IMR-90 (cell line): ENCODE measurements around the gene DPF3. TPM values are rescaled to one million over a fixed set of nuclear protein-coding genes. Genes with fewer than 3 reads are reported as not detected.
A peak's percentile ranks its signal among the peaks of the same experiment; 100 is the strongest.

Experiments used
- ATAC-seq: fragments of 200-7000 bp; cut with Tn5 transposase; 2 replicates; pipeline ENCODE4 v1.9.1; 2020; ENCODE audit warnings: low read depth, mild to moderate bottlenecking, moderate library complexity
- BruUV-seq: library from RNA; stranded (reverse); fragments of 400-500 nt; replicated peaks from 2 replicates; lab custom pipeline; 2021; lab: Mats Ljungman, UMichigan
- CTCF ChIA-PET: fragments of 300-600 bp; formaldehyde crosslinking; extraction: SDS; loops from one replicate; lab custom pipeline; 2021; ENCODE audit warnings: antibody characterized with exemption; lab: Yijun Ruan, JAX
- POLR2A ChIA-PET: fragments of 300-600 bp; sonication (Branson Sonifier 250); formaldehyde crosslinking; loops from one replicate; lab custom pipeline; 2022; ENCODE audit warnings: antibody characterized with exemption; ENCODE audit not compliant: unreplicated experiment; lab: Charles Lee
- DNase-seq: peaks from one replicate; pipeline ENCODE4 v3.0.0; 2013
- H2AFZ ChIP-seq: replicated peaks from 2 replicates; pipeline ENCODE3; 2013; ENCODE audit warnings: low read length, mild to moderate bottlenecking; ENCODE audit not compliant: poor library complexity
- H2AK5ac ChIP-seq: 2 replicates; pipeline ENCODE4 v1.6.1; 2013; ENCODE audit warnings: low read depth, low read length, inconsistent platforms
- H2AK9ac ChIP-seq: replicated peaks from 2 replicates; pipeline ENCODE3; 2013; ENCODE audit warnings: mild to moderate bottlenecking, low read depth, low read length, moderate library complexity; ENCODE audit not compliant: poor library complexity
- H2BK120ac ChIP-seq: 2 replicates; pipeline ENCODE4 v1.6.1; 2013; ENCODE audit warnings: low read depth, low read length, inconsistent platforms
- H2BK15ac ChIP-seq: 3 replicates; pipeline ENCODE4 v1.6.1; 2013; ENCODE audit warnings: low read depth, low read length, inconsistent platforms
- H2BK20ac ChIP-seq: 2 replicates; pipeline ENCODE4 v1.6.1; 2013; ENCODE audit warnings: low read depth, mild to moderate bottlenecking, inconsistent platforms, low read length, moderate library complexity
- H2BK5ac ChIP-seq: 2 replicates; pipeline ENCODE4 v1.6.1; 2013; ENCODE audit warnings: mild to moderate bottlenecking, low read depth, low read length, inconsistent platforms; ENCODE audit not compliant: poor library complexity, severe bottlenecking
- H3K14ac ChIP-seq: replicated peaks from 2 replicates; pipeline ENCODE4 v1.6.1; 2013; ENCODE audit warnings: low read depth, low read length, inconsistent platforms
- H3K18ac ChIP-seq: 2 replicates; pipeline ENCODE4 v1.6.1; 2013; ENCODE audit warnings: low read depth, low read length, control low read depth
- H3K23ac ChIP-seq: 2 replicates; pipeline ENCODE4 v1.6.1; 2013; ENCODE audit warnings: low read depth, low read length, inconsistent platforms
- H3K27ac ChIP-seq: 2 replicates; pipeline ENCODE4 v1.5.1; 2013; ENCODE audit warnings: mild to moderate bottlenecking, control low read depth, low read length; ENCODE audit not compliant: insufficient read depth
- H3K27me3 ChIP-seq: 2 replicates; pipeline ENCODE4 v1.6.1; 2013; ENCODE audit warnings: low read length; ENCODE audit not compliant: control insufficient read depth, insufficient read depth
- H3K36me3 ChIP-seq: 2 replicates; pipeline ENCODE4 v1.6.1; 2013; ENCODE audit warnings: low read length, mixed read lengths; ENCODE audit not compliant: control insufficient read depth, insufficient read depth
- H3K4ac ChIP-seq: 2 replicates; pipeline ENCODE4 v1.6.1; 2013; ENCODE audit warnings: low read depth, low read length, inconsistent platforms
- H3K4me1 ChIP-seq: 2 replicates; pipeline ENCODE4 v1.6.1; 2013; ENCODE audit warnings: low read length, mixed read lengths; ENCODE audit not compliant: control insufficient read depth, insufficient read depth
- H3K4me2 ChIP-seq: 2 replicates; pipeline ENCODE4 v1.6.1; 2013; ENCODE audit warnings: low read depth, mild to moderate bottlenecking, control low read depth, low read length, moderate library complexity
- H3K4me3 ChIP-seq: 2 replicates; pipeline ENCODE4 v1.5.1; 2013; ENCODE audit warnings: low read depth, mild to moderate bottlenecking, control low read depth, low read length, moderate library complexity; ENCODE audit not compliant: insufficient read depth
- H3K56ac ChIP-seq: 2 replicates; pipeline ENCODE4 v1.6.1; 2013; ENCODE audit warnings: low read length, inconsistent platforms; ENCODE audit not compliant: insufficient read depth; ENCODE audit errors: extremely low read depth
- H3K79me1 ChIP-seq, 2 experiments: 2 replicates each; pipeline ENCODE4 v1.6.1; 2013; ENCODE audit warnings: low read length in 2 of 2, inconsistent platforms in 1 of 2, low read depth in 1 of 2
- H3K9ac ChIP-seq: 2 replicates; pipeline ENCODE4 v1.6.1; 2013; ENCODE audit warnings: low read depth, low read length, control low read depth
- H3K9me1 ChIP-seq: 2 replicates; pipeline ENCODE4 v1.6.1; 2013; ENCODE audit warnings: low read length, inconsistent platforms; ENCODE audit not compliant: insufficient read depth
- H3K9me3 ChIP-seq: 2 replicates; pipeline ENCODE4 v1.6.1; 2013; ENCODE audit warnings: low read length; ENCODE audit not compliant: control insufficient read depth, insufficient read depth
- H4K20me1 ChIP-seq: 2 replicates; pipeline ENCODE4 v1.6.1; 2013; ENCODE audit warnings: low read length, inconsistent platforms; ENCODE audit not compliant: insufficient read depth
- H4K5ac ChIP-seq: 2 replicates; pipeline ENCODE4 v1.6.1; 2013; ENCODE audit warnings: mild to moderate bottlenecking, low read depth, low read length, control low read depth
- H4K8ac ChIP-seq, 2 experiments: 2 replicates each; pipeline ENCODE4 v1.6.1; 2013; ENCODE audit warnings: low read depth in 2 of 2, low read length in 2 of 2, control low read depth in 1 of 2, inconsistent platforms in 1 of 2
- H4K91ac ChIP-seq: 2 replicates; pipeline ENCODE4 v1.6.1; 2013; ENCODE audit warnings: low read depth, low read length, inconsistent platforms; ENCODE audit not compliant: insufficient read depth
- CHD1 ChIP-seq: IDR thresholded peaks from 2 replicates; pipeline ENCODE4 v1.6.1; 2012; ENCODE audit warnings: low read depth, low read length, improper control_type of control experiment
- RCOR1 ChIP-seq: IDR thresholded peaks from 2 replicates; pipeline ENCODE4 v1.6.1; 2012; ENCODE audit warnings: mild to moderate bottlenecking, low read length, improper control_type of control experiment; ENCODE audit not compliant: insufficient replicate concordance
- WGBS, 2 experiments: methylation state at CpG; one replicate each; pipeline versions ENCODE4 v1.1.5 to v1.1.7; 2013; ENCODE audit warnings: missing lambda C conversion rate in 2 of 2; ENCODE audit not compliant: insufficient read length in 1 of 2; ENCODE audit errors: extremely low coverage in 2 of 2; 5-methylcytosine and 5-hydroxymethylcytosine counted together
- dilution Hi-C: fragments of 300-500 bp; cut with HindIII; formaldehyde crosslinking; loops from one replicate; pipeline ENCODE4 v1.14.3; 2018; ENCODE audit warnings: low sequenced_read_pairs; ENCODE audit not compliant: unreplicated experiment
- in situ Hi-C: fragments of 300-500 bp; cut with MboI; formaldehyde crosslinking; loops from 3 replicates; pipeline ENCODE4 v1.14.3; 2019; ENCODE audit warnings: low sequenced_read_pairs, inconsistent platforms, mixed read lengths
- intact Hi-C: fragments of 100-400 bp; cut with micrococcal nuclease; formaldehyde crosslinking; loops from 2 replicates; pipeline ENCODE4 v1.10.0; 2022
- polyA plus RNA-seq, 3 experiments: library from polyadenylated mRNA; depleted of rRNA; stranded (reverse); fragments of >200 nt; gene quantifications; 2 replicates each; pipeline ENCODE4 v1.2.3, GENCODE V29; 2012; ENCODE audit warnings: low replicate concordance in 1 of 3
- total RNA-seq: library from RNA; depleted of rRNA; stranded (reverse); fragments of >200 nt; gene quantifications from 2 replicates; pipeline ENCODE4 v1.2.3, GENCODE V29; 2012

DPF3 gene
- total and polyA plus RNA-seq, 2 of the 4 experiments (the other 2 are of a cell fraction): 30.5 to 32.8 TPM

- peak overlapping the region; percentile 65 to 85 for H4K8ac ChIP-seq
- H3K27me3 ChIP-seq: no peaks in the 10 kb centered on the region
- H3K18ac ChIP-seq: peak overlapping the region; percentile 88
- H3K36me3 ChIP-seq: no peaks in the 10 kb centered on the region
- 0% methylated on average over 3 of the region's 4 CpGs; no CpG with 5 or more reads in 1 of the 2 experiments for WGBS, 2 experiments
- peak overlapping the region; percentile 67 for H3K23ac ChIP-seq
- H4K20me1 ChIP-seq: no peaks in the 10 kb centered on the region
- peaks cover 0 to 4% of the 10 kb centered on the region in 2 experiments; a peak in 1 of 4 replicates for H3K79me1 ChIP-seq
- no peak overlapping the region for H3K4me2 ChIP-seq
- peak overlapping the region; percentile 92 for H4K5ac ChIP-seq
- H2AFZ ChIP-seq: peak overlapping the region; percentile 61
- ATAC-seq (peak; percentile 62), DNase-seq (peak; percentile 91)
- peak overlapping the region; percentile 62; the same call in 1 of the 2 replicates for H3K56ac ChIP-seq
- in situ Hi-C loops (no loop called here), dilution Hi-C loops (no loop called here), intact Hi-C loops (no loop called here)
- H3K14ac ChIP-seq: peak overlapping the region; percentile 91
- TF ChIP-seq CHD1: no peak
- TF ChIP-seq RCOR1: peak; percentile 18
- no peaks in the 10 kb centered on the region for H3K9me3 ChIP-seq
- peak overlapping the region; percentile 96 for H4K91ac ChIP-seq
- H3K9ac ChIP-seq: no peak overlapping the region
- POLR2A ChIA-PET: no interaction called here
- H3K9me1 ChIP-seq: peaks cover 23% of the 10 kb centered on the region
- BruUV-seq: no TSS peak
- peak overlapping the region; percentile 92; the same call in 2 of the 3 replicates for H2BK15ac ChIP-seq
- peak overlapping the region; percentile 92 for H2BK20ac ChIP-seq
- CTCF ChIA-PET: no interaction called here
- H2AK5ac ChIP-seq: peak overlapping the region; percentile 99
- no peak overlapping the region for H3K4me3 ChIP-seq
- peaks cover 37% of the 10 kb centered on the region for H3K4me1 ChIP-seq
- peak overlapping the region; percentile 63; the same call in 1 of the 2 replicates for H3K27ac ChIP-seq
- H3K4ac ChIP-seq: peak overlapping the region; percentile 89
- peak overlapping the region; percentile 94 for H2AK9ac ChIP-seq
- peak overlapping the region; percentile 100 for H2BK120ac ChIP-seq
- H2BK5ac ChIP-seq: peak overlapping the region; percentile 81
Measured at GRCh38 chr14:72616294-72616693, 277.6 kb downstream of the DPF3 start.
